Smooth muscle cell of the brain vasculature (primary cell): Measurements from ENCODE around the gene DNAJB11.
"Not testable (repeated sequence)": the region's sequence is repeated elsewhere in the genome, so short reads cannot be mapped to it uniquely, and the experiment has no call there.

ENCODE experiments used
- DNase-seq: peaks from one replicate; pipeline ENCODE4 v3.0.0-alpha.2; 2012; ENCODE audit warnings: low read depth, low spot score

The DNAJB11 gene

GRCh38 chr3:186552408-186553031, 18.0 kb upstream of the DNAJB11 start:
- no peak for DNase-seq

- DNase-seq: no peak
These were observed 5.9 kb upstream of the DNAJB11 start for GRCh38 chr3:186564586-186564985.

- DNase-seq: no peak
These were observed 3.8 kb upstream of the DNAJB11 start for GRCh38 chr3:186566772-186567071.

- DNase-seq: peak; percentile 65
These were observed 3.2 kb upstream of the DNAJB11 start, which contains the start of gene TBCCD1 for GRCh38 chr3:186567072-186567921. Gene TBCCD1, minus strand, starts transcription at chr3:186567339. Its CDS starts 3,010 bp downstream, at chr3:186564329.

GRCh38 chr3:186569361-186569760, 1.2 kb upstream of the DNAJB11 start:
- not testable (repeated sequence) for DNase-seq

- DNase-seq: no peak
These were observed 783 bp upstream of the DNAJB11 start for GRCh38 chr3:186569779-186570095.

GRCh38 chr3:186570941-186571643, 572 bp downstream of the DNAJB11 start:
- no peak for DNase-seq

GRCh38 chr3:186571644-186572013, 1.1 kb downstream of the DNAJB11 start:
- no peak for DNase-seq

GRCh38 chr3:186577521-186577920, 7.0 kb downstream of the DNAJB11 start:
- no peak for DNase-seq

- no peak for DNase-seq
These were observed 10.3 kb downstream of the DNAJB11 start for GRCh38 chr3:186580785-186581184.

GRCh38 chr3:186582541-186582940, 12.0 kb downstream of the DNAJB11 start:
- no peak for DNase-seq

- no peak for DNase-seq
These were observed 13.3 kb downstream of the DNAJB11 start for GRCh38 chr3:186583831-186584230.

- not testable (repeated sequence) for DNase-seq
These were observed 15.7 kb downstream of the DNAJB11 start for GRCh38 chr3:186586245-186586644.

- no peak for DNase-seq
These were observed 16.7 kb downstream of the DNAJB11 start for GRCh38 chr3:186587183-186587582.

GRCh38 chr3:186588632-186589031, 18.1 kb downstream of the DNAJB11 start:
- no peak for DNase-seq

- DNase-seq: no peak
These were observed 18.6 kb downstream of the DNAJB11 start for GRCh38 chr3:186589121-186589520.

GRCh38 chr3:186589856-186590579, 19.5 kb downstream of the DNAJB11 start:
- no peak for DNase-seq

- no peak for DNase-seq
These were observed 20.2 kb downstream of the DNAJB11 start for GRCh38 chr3:186590580-186591295.

- DNase-seq: no peak
These were observed 22.2 kb downstream of the DNAJB11 start for GRCh38 chr3:186592682-186593081.

- DNase-seq: no peak
These were observed 23.3 kb downstream of the DNAJB11 start for GRCh38 chr3:186593862-186594261.

GRCh38 chr3:186594591-186595113, 24.1 kb downstream of the DNAJB11 start:
- DNase-seq: no peak
